Measurements from ENCODE around the gene HSPG2.

DNA sequence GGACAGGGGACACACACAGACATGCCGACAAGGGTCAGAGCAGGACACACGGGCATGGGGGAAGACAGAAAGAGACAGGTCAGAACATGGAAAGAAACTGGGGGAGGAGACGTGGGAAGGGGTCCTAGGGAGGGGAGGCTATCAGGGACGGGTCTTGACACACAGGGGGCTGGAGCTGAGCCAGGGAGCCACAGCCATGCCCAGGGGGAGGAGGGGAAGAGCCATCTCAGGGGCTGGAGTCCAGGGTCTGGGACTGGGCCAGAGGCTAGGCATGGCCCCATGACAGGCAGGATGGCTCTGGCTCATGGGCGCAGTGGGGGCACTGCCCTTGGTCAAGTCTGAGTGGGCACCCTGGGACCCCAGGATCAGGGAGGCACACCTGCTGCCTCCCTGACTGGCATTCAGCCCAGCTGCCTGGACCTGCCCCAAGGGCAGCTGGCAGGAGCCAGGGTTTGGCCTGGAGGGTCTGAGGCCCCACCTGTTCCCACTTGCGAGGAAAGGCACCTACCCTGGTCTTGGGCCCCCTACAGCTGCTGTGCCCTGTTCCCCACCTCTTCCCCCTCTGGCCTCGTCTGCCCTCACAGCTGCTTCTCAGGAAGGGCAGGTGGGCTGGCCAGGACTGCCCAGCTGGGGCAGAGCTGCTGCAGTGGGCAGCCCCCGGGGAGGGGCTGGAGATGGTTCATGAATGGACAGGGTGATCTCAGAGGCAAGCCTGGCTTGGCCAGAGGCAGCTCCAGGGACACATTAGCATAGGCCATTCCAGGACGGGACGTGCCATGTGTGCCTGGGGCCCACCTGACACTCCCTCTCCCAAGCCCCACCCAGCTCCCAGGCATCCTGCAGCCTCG lies 42.9 kb downstream of the HSPG2 start:
- no peak for TF ChIP-seq POLR2AphosphoS5 (IDR thresholded peaks at IDR 0.05; ENCODE audit: low read depth, low read length)
- TF ChIP-seq POLR2A (IDR thresholded peaks at IDR 0.05; ENCODE audit: low read depth, low read length): no peak
- no peak for TF ChIP-seq TAF1 (IDR thresholded peaks at IDR 0.05; ENCODE audit: low read depth, low read length)
- no peak for TF ChIP-seq SPI1 (IDR thresholded peaks at IDR 0.05; ENCODE audit: low read depth, low read length)
- TF ChIP-seq PAX5 (IDR thresholded peaks at IDR 0.05; ENCODE audit: insufficient read depth, low read length, severe bottlenecking): no peak
- TF ChIP-seq POU2F2 (IDR thresholded peaks at IDR 0.05; ENCODE audit: low read depth, low read length): no peak

All from GM12891 (cell line).